HepG2 (cell line): ENCODE data around the gene PDPK1. TPM values are rescaled to one million over a fixed set of nuclear protein-coding genes. Genes with fewer than 3 reads are reported as not detected.

Source experiments
- ATAC-seq: fragments of 200-7000 bp; cut with Tn5 transposase; 3 replicates; pipeline ENCODE4 v1.9.1; 2020; ENCODE audit warnings: mild to moderate bottlenecking, moderate library complexity
- BruUV-seq: library from RNA; stranded (reverse); fragments of 400-500 nt; replicated peaks from 2 replicates; lab custom pipeline; 2021; lab: Mats Ljungman, UMichigan
- CTCF ChIA-PET: fragments of 300-600 bp; formaldehyde crosslinking; extraction: SDS; loops from one replicate; lab custom pipeline; 2021; ENCODE audit warnings: low total read pairs, inconsistent platforms, low intra/inter-chr PET ratio; lab: Yijun Ruan, JAX
- POLR2A ChIA-PET: fragments of 350-600 bp; sonication (Branson Sonifier 250); formaldehyde crosslinking; loops from one replicate; lab custom pipeline; 2020; ENCODE audit warnings: antibody characterized with exemption, inconsistent platforms; lab: Yijun Ruan, JAX
- DNase-seq: peaks from one replicate; pipeline ENCODE4 v3.0.0-alpha.2; 2015; ENCODE audit warnings: low spot score
- FAIRE-seq: peaks from 3 replicates; lab custom pipeline; 2011; peaks lifted over from hg19 to GRCh38; lab: Jason Lieb, UNC
- H2AFZ ChIP-seq: one replicate; pipeline ENCODE4 v1.6.1; 2011; ENCODE audit warnings: low read length, inconsistent platforms
- H3K27ac ChIP-seq: fragments of 300-600 bp; 3 replicates; pipeline ENCODE4 v1.8.0; 2011; ENCODE audit warnings: mixed run types, mild to moderate bottlenecking, mixed read lengths, low read length, inconsistent platforms; ENCODE audit not compliant: insufficient read depth; ENCODE audit errors: extremely low read length
- H3K27me3 ChIP-seq, 2 experiments: fragments of 200-600 bp in 1 of 2; 2 replicates in 1 of 2; 3 replicates in 1 of 2; pipeline versions ENCODE4 v1.6.0 to v1.8.0; 2011; ENCODE audit warnings: low read length in 2 of 2, mild to moderate bottlenecking in 2 of 2, moderate library complexity in 2 of 2, inconsistent platforms in 1 of 2; ENCODE audit not compliant: insufficient read depth in 2 of 2, control insufficient read depth in 1 of 2
- H3K36me3 ChIP-seq, 2 experiments: fragments of 200-600 bp in 1 of 2; replicated peaks in 1 of 2; 2 replicates in 1 of 2; 3 replicates in 1 of 2; pipeline versions ENCODE4 v1.5.1 to v1.8.0; 2011; ENCODE audit warnings: low read length in 2 of 2, inconsistent platforms in 1 of 2; ENCODE audit not compliant: insufficient read depth in 2 of 2, control insufficient read depth in 1 of 2
- H3K4me1 ChIP-seq: 2 replicates; pipeline ENCODE4 v1.5.1; 2012; ENCODE audit warnings: low read length, inconsistent platforms; ENCODE audit not compliant: insufficient read depth
- H3K4me2 ChIP-seq: 2 replicates; pipeline ENCODE4 v1.6.0; 2011; ENCODE audit warnings: low read depth, low read length, inconsistent platforms
- H3K4me3 ChIP-seq, 3 experiments: fragments of 200-600 bp in 1 of 3; sonication (generic), shearing (Covaris generic) in 1 of 3; replicated peaks in 1 of 3; 2 replicates each; pipeline ENCODE4 v1.5.1; 2011 to 2016; ENCODE audit warnings: low read length in 3 of 3, inconsistent platforms in 2 of 3, low read depth in 2 of 3, mild to moderate bottlenecking in 2 of 3, control low read depth in 1 of 3, mixed read lengths in 1 of 3; ENCODE audit not compliant: insufficient read depth in 1 of 3
- H3K79me2 ChIP-seq: one replicate; pipeline ENCODE4 v1.6.1; 2011; ENCODE audit warnings: low read length, inconsistent platforms; ENCODE audit not compliant: insufficient read depth
- H3K9ac ChIP-seq: 2 replicates; pipeline ENCODE4 v1.6.0; 2011; ENCODE audit warnings: mild to moderate bottlenecking, low read depth, low read length, inconsistent platforms; ENCODE audit not compliant: insufficient read depth
- H3K9me3 ChIP-seq: 2 replicates; pipeline ENCODE4 v1.5.1; 2012; ENCODE audit warnings: mild to moderate bottlenecking, low read length
- H4K20me1 ChIP-seq: 2 replicates; pipeline ENCODE4 v1.6.0; 2011; ENCODE audit warnings: inconsistent platforms, mild to moderate bottlenecking, low read length, moderate library complexity; ENCODE audit not compliant: insufficient read depth
- HNF1B ChIP-seq: sonication (generic); formaldehyde crosslinking; IDR thresholded peaks from 2 replicates; pipeline ENCODE4 v1.5.1; 2020; ENCODE audit warnings: mild to moderate bottlenecking, moderate library complexity, missing genetic modification reagents
- SIX1 ChIP-seq: sonication (generic); formaldehyde crosslinking; IDR thresholded peaks from 2 replicates; pipeline ENCODE4 v1.4.0; 2020; ENCODE audit warnings: missing genetic modification reagents, borderline replicate concordance
- TSC22D2 ChIP-seq: sonication (generic); formaldehyde crosslinking; IDR thresholded peaks from 2 replicates; pipeline ENCODE4 v1.5.1; 2020; ENCODE audit warnings: missing genetic modification reagents, mild to moderate bottlenecking, borderline replicate concordance
- ZNF687 ChIP-seq: sonication (generic); formaldehyde crosslinking; IDR thresholded peaks from 2 replicates; pipeline ENCODE4 v1.5.1; 2020; ENCODE audit warnings: mild to moderate bottlenecking, missing genetic modification reagents, moderate library complexity
- WGBS: methylation state at CpG from one replicate; pipeline ENCODE4 v1.1.6; 2017; ENCODE audit warnings: low lambda C conversion rate; 5-methylcytosine and 5-hydroxymethylcytosine counted together
- in situ Hi-C: cut with HindIII; loops from 2 replicates; pipeline ENCODE4 v1.10.0; 2017; ENCODE audit warnings: low pct_unique_long_range_greater_than_20kb; ENCODE audit not compliant: extremely low pct_ligation_motif_present
- intact Hi-C: fragments of 100-400 bp; cut with micrococcal nuclease; formaldehyde crosslinking; loops from one replicate; pipeline ENCODE4 v1.10.0; 2022; ENCODE audit not compliant: unreplicated experiment
- polyA plus RNA-seq, 8 experiments: library from polyadenylated mRNA; depleted of rRNA in 3 of 8; stranded (reverse) in 7 of 8; unstranded in 1 of 8; fragments of >200 nt; fragmentation: Illumina TruSeq in 4 of 8; extraction: Trizol in 4 of 8; gene quantifications; 2 replicates each; pipeline versions ENCODE4 v1.2.1 to v1.2.3, GENCODE V29; 2011 to 2016; ENCODE audit warnings: low read depth in 4 of 8, missing spikeins in 1 of 8, mixed read lengths in 1 of 8; ENCODE audit not compliant: insufficient read depth in 1 of 8
- total RNA-seq, 5 experiments: library from RNA; depleted of rRNA; stranded (reverse); fragments of >200 nt; fragmentation: Illumina TruSeq; extraction: Trizol; gene quantifications; 2 replicates each; pipeline ENCODE4 v1.2.3, GENCODE V29; 2016; ENCODE audit warnings: low read depth in 1 of 5
- TF ChIP-seq, protein P1 (sequence below): sonication (generic); formaldehyde crosslinking; IDR thresholded peaks from 2 replicates; pipeline ENCODE4 v1.5.0; 2020; ENCODE audit warnings: missing genetic modification reagents

PDPK1 gene
- total and polyA plus RNA-seq, 2 of the 13 experiments (the other 11 are each of a cell fraction or from before 2014, with no cell fraction given): 59.6 to 129 TPM

- TF ChIP-seq ZNF687: peak; percentile 45; the same call in 1 of the 2 replicates
- no peak for TF ChIP-seq TSC22D2 (CRISPR knock-in tag)
- TF ChIP-seq HNF1B (CRISPR knock-in tag): no peak
Measured at GRCh38 chr16:2518823-2519710, 18.8 kb upstream of the PDPK1 start (continued).

DNA sequence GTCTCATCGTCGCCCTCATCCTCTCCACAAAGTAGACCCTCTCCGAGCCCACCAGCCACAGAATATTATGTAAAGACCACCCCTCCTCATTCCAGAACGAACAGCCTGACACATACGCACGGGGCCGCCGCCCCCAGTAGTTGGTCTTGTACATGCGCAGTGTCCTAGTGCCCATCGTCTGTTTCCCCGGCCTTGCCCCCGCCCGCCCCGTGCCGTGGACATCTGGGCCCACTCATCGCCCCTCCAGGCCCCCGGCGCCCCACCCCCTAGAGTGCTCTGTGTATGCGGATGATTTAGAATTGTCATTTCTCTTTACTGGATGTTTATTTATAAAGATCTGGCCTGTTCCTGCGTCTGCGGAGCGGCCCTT lies 18.1 kb upstream of the PDPK1 start:
- Histone ChIP-seq H3K4me2 (no peak overlapping the region), H3K27me3 (no peaks in the 10 kb centered on the region; a peak in 1 of 5 replicates), H3K27ac (peak overlapping the region; percentile 52), H2AFZ (no peak overlapping the region), H3K4me1 (peaks cover 85% of the 10 kb centered on the region), H3K9me3 (no peaks in the 10 kb centered on the region), H3K79me2 (peaks cover 68% of the 10 kb centered on the region), H3K9ac (no peak overlapping the region), H4K20me1 (peaks cover 50% of the 10 kb centered on the region), H3K4me3 (peak overlapping the region in 1 of 3 experiments; percentile 25; a peak in 1 of 6 replicates), H3K36me3 (peaks cover 4 to 21% of the 10 kb centered on the region in 2 experiments; a peak in 4 of 5 replicates)
- TF ChIP-seq SIX1: no peak
- TF ChIP-seq, protein P1, sequence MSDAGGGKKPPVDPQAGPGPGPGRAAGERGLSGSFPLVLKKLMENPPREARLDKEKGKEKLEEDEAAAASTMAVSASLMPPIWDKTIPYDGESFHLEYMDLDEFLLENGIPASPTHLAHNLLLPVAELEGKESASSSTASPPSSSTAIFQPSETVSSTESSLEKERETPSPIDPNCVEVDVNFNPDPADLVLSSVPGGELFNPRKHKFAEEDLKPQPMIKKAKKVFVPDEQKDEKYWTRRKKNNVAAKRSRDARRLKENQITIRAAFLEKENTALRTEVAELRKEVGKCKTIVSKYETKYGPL (CRISPR knock-in tag): no peak
- ChIA-PET POLR2A (interaction anchor here (1.1 to 2.2 kb wide), 5 partner anchors 11 to 45 kb away, joined by 3 to 14 read pairs (median 10); partner anchors contain the start of genes CEMP1, PDPK1 and TBC1D24), CTCF (no interaction called here)
- in situ Hi-C loops (no loop called here), intact Hi-C loops (no loop called here)
- FAIRE-seq: no peak
- no peak for ATAC-seq
- BruUV-seq: no TSS peak
- no peak for DNase-seq
- 90% methylated on average over 22 of the region's 22 CpGs for WGBS
